SH-SY5Y (cell line): ENCODE results near the gene CHST10.

Source experiments
- GATA2 ChIP-seq: IDR thresholded peaks from 2 replicates; pipeline ENCODE4 v1.6.1; 2011; ENCODE audit warnings: mild to moderate bottlenecking, low read depth, low read length
- GATA3 ChIP-seq: IDR thresholded peaks from 2 replicates; pipeline ENCODE4 v1.6.1; 2011; ENCODE audit warnings: low read depth, mild to moderate bottlenecking, low read length, moderate library complexity

DNA sequence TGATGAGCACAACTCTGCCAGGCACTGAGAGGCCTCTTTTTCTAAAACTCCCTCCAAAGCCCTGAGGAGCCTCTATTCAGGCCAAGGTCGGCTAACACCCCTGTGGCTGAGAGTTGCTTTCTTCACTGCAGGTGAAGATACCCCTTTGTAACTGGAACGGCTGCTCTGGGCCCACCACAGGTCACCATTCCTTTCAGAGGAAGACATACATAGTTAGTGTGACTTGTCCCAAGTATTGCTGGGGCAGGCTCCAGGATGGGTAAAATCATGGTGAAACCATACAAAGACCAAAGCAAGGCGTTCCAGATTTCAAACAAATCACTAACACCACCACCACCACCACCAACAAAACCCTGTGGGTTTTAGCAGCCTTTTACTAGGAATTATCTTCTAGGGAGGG, 36.8 kb downstream of the CHST10 start:
- TF ChIP-seq GATA3: no peak
- TF ChIP-seq GATA2: no peak
